GM19035 (cell line): ENCODE data around the gene EHBP1L1.

Experiments used
- ATAC-seq: cut with Tn5 transposase; IDR thresholded peaks from one replicate; pipeline ENCODE4 v1.9.1; 2021; ENCODE audit not compliant: unreplicated experiment

The EHBP1L1 gene

DNA sequence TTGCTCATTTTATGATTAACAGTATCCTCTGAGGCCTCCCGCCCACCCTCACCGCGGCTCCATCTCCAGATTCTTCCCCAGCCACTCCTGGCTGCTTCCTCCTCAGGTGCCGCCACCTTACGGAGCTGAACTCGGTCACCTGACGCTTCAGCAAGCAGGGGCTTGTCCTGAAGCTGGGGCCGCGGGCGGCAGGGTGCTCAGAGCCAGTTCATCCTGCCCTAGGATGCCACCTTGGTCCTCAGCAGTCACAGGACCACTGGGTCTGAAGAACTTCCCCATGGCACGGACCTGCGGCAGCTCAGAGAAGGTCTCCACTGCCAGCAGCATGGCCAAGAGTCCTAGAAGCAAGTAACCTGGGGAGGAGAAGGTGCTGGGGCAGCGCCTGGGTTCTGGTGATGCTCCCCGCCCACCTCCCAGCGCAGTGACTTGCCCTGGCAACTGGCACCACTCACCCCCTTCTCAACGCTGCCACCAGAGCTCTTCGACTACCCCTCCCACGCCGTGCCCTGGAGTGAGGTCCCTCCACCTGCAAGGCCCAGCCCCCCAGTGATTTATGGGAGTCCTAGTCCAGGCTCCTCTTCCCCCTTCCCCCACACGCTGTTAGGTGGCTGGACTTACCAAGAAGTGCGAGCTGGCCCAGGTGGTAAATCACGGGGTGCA is 17.1 kb downstream of the EHBP1L1 start:
- ATAC-seq, result no peak

DNA sequence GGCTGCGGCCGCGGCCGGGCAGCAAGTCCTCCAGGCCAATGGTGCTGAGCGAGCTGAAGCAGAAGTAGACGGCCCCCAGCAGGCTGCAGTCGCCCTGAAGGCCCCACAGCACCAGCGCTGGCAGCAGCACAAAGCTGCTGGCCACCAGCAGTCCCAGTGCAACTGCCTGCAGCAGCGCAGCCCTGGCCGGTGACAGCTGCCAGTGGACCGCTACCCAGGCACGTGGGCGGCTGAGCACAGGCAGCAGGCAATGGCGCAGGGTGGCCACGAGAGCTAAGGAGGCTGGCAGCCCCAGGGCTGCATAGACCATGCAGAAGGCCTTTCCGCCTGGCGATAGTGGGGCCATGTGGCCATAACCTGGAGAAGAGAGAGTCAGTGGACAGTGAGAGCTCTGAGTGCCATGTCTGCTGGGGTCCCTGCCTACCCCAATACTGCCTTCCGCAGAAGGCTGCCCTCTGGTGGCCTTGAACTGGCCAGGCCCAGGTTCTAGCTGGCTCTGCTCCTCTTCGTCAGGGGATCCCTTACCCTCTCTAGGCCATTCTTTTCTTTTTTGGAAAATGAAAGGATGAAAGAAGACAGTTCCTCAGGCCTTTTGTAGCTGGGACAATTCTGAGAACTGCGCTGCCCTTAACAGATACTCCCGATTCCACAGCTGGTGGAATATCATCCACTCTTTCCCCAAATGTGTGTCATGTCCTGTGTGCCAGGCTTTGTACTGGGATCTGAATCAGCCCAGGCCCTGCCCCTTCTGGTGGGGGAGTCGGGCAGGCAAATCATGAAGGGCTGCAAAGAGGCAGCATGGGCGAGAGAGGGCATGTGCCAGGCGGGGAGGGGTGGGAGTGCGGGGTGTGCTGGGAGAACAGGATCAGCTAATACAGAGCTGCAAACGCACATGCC is 17.9 kb downstream of the EHBP1L1 start:
- ATAC-seq, result no peak

DNA sequence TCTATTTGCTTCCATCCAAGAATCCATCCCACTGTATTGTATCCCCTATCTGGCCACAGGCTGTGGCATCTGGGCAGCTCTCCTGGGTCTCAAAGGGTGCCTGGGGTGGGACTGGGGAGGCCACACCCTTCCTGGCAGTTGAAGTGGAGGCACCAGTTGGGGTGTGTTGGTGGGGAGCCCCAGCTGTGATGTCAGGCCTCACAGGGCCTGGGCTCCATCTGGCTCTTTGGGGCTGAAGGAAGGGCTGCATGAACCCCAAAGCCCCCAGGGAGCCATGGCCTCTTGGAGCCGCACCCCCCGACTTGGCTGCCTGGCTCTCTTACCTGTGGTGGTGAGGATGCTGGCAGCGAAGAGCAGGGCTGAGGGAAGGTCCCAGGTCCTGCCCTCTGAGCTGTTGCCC is 19.3 kb downstream of the EHBP1L1 start:
- no peak for ATAC-seq

DNA sequence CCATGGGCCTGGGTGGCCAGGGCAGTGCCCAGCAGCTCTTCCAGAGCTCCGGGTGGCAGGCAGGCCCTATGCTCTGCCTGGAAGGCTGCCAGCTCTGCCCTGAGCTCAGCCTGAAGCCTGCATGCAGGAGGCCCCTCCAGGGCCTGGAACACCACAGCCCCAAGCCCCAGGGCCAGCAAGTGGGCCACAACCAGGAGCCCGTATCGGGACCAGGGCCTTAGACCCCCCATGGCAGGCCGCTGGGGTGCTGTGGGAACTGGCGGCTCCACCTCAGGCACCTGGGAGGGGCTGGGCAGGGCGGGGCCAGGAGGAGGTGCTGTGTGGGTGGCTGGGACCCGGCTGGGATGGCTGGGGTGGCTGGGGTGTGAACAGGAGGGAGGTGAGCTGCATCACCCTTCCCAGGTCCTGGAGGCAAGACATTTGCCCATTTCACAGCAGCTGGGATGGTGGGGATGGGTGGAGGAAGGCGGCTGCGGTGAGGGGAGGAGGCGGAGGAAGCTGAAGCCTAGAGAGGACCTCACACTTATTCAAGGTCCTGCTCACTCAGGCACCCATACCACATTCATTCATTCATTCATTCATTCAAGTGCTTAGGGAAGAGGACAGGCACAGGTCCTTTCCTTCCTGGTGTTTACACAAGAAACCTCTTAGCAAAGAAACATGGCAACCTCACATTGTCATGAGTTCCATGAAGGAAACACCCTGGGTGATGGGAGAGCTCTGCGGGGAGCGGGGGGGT is 19.9 kb downstream of the EHBP1L1 start, which contains the start of gene KCNK7:
TSS of gene KCNK7 (minus strand) at position 258 of the 739 bp plus-strand sequence. CDS start at position 230, 28 bp downstream.
- ATAC-seq, result no peak

DNA sequence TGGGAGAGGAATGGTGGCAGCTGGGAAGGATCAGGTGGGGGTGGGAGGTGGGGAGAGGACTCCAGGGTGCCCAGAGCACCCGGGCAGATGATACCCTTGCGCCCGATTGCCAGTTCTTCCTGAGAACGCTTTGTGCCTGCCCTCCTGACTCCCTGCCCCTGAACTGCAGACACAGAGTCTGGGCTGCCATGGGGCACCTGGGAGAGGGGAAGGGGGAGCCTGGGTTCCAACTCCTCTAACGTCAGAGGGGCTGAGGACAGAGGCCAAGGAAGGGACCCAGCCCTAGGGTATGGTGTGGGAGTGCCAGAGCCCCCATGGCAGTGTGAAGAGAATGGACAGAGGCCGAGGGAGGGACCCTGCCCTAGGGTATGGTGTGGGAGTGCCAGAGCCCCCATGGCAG is 20.7 kb downstream of the EHBP1L1 start:
- no peak for ATAC-seq

DNA sequence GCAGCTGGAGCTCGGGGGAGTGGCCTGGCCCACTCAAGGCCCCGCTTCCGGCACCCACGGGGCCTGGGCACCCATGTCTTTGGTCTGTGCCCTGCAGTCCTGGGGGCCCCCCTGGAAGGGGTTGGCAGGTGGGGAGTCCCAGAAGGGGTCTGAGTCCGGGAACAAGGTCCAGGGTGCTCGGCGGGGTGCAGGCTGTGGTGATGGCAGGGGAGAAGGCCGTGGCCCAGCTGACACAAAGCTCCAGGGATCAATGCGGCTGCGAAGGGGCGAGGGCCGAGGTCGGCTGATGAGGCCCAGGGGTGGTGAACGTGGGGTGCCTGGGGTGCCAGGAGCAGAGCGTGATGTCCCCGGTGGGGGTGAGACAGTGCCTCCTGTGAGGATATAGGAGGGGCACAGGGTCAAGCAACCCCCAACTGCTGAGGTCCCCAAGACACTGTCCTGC is 22.4 kb downstream of the EHBP1L1 start:
- no peak for ATAC-seq

DNA sequence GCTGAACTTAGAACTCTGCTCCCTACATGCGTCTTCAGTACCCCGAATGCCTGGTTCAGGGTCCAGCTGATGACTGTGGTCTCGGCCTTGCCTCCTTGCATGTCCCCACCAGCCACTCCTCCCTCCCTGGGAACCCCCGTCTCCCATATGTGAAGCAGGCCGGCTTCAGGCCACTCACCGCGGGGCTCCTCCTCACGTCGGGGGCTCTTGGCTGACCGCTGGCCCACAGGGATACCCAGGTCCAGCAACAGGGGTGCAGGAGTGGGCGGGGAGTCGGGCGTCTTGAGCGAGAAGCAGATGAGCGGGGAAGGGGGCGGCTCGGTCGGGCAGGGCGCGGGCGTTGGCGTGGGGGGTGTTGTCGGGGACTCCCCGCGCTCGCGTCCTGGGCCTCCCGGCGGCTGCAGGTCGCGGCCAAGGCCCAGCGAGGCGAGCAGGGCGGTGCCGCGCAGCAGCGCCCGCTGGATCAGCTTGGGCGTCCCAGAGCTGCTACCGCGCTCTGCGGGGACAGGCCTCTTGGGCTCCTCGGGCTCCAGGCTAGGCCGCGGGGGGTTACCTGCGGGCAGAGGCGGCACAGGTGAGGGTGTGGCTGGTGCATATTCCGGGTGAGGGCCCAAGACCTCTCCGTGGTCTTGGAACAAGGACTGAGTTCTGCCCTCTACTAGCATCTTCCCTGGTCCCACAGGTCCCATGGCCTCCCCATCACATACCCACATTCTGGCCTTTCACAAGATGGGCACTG is 23.5 kb downstream of the EHBP1L1 start:
- ATAC-seq, result no peak

DNA sequence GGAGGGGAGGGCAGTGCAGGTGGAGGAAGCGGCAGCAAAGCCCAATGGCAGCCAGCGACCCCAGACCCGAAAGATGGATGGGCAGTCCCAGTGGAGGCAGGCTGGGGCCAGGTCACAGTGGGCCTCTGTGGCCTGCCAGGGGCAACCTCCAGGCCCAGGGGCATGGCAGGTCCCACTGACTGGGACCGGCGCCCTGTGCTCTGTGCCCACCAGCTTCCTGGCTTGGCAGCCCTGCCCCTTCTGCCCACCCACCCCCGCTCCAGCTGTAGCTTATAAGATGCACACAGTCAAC is 24.0 kb downstream of the EHBP1L1 start:
- ATAC-seq, result no peak

DNA sequence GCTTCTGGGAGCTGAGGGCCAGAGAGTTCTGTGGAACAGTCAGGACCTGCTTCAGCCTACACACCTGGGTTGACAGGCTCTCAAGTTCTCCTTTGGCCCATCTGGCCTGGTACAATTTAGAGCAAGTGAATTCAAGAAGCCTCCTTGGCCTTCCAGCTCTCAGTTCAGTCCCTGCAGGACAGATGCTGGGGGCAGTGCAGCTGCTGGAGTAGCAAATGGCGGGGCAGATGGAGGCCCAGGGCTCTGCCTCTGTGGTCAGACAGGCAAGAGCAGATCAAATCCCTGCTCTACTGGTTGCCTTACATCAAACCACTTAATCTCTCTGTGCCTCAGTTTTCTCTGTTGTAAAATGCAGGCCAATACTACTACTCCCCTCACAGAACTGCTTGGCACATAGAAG is 28.4 kb downstream of the EHBP1L1 start:
- ATAC-seq, result no peak

DNA sequence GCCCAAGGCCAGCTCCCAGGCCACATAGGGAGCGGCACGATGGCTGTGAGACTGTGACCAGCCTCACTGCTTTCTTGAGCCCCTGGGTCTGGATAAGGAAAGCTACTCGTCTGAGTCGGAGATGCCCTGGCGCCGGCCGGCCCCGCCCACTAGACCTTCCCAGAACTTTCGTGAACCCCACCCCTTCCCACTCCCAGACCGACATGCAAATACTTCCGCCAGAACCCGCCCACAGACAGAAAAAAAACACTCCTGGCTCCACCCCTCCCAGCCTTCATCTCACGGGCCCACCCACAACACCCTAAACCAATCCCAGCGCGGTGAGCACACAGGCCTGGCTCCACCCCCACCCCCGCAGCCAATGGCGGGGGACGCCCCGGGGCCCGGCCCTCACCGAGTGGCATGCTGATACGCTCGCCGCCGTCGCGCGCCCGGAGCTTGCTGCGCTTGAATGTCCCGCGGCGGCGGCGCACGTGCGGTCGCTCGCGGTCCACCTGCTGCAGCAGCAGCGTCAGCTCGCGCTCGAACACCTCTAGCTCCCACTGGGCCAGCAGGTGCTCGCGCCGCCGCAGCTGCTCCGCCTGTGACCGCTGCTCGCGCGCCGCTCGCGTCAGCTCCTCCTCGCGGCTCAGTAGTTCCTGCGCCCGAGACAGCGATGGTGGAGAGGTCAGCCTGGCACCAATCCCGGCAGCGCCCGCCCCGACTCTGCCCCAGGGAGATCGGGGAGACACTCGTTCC is 31.2 kb downstream of the EHBP1L1 start:
- no peak for ATAC-seq

DNA sequence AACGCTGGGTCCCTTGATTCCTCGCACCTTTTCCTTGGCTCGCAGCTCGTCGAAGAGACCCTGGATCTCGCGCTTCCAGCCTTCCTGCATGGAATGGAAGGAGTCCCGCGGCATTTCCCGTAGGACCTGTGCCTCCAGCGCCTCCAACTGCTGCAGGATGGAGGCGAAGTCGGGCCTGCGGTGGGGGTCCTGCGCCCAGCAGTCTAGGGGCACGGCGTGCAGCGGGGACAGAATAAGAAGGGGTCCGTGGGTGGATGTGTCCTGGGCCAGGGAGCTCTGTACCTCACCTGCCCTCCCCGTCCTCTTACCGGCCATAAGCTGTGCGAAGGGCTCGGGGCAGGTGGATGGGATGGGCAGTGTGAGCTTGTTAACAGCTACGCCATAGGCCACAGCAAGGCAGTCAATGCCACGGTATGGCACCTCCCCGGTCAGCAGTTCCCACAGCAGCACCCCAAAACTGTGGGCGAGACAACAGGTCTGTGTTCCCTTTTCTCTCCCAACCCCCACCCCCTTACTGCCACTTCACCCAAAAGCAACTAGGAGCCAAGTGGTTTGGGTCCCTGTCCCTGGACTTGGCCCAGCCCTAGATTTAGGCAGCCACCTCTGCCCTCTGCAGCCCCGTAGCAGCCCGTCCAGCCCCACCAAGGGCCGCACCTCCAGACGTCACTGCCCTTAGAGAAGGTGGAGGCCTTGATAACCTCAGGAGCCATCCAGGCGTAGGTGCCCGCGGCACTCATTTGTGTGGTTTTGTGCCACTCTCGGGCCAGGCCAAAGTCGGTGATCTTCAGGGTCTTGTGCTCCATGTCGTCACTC is 32.0 kb downstream of the EHBP1L1 start:
- ATAC-seq, result no peak

DNA sequence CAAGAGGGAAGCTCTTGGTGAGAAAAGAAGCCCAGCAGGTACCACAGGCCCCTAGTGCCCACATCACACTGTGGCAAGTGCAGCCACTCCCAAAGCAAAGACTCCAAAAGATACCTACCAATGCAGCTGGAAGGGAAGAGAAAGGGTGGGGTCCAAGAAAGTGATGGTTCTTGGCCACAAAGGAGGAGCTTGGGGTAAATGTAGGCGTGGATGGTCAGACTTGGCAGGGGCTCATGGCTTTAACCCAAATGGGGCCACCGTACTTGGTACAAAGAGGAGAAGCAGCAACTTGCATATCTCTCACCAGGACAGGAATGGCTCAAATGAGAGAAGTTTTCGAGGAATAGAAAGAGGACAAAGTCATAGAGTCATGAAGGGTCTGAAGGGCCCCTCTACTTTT is 33.4 kb downstream of the EHBP1L1 start:
- no peak for ATAC-seq

DNA sequence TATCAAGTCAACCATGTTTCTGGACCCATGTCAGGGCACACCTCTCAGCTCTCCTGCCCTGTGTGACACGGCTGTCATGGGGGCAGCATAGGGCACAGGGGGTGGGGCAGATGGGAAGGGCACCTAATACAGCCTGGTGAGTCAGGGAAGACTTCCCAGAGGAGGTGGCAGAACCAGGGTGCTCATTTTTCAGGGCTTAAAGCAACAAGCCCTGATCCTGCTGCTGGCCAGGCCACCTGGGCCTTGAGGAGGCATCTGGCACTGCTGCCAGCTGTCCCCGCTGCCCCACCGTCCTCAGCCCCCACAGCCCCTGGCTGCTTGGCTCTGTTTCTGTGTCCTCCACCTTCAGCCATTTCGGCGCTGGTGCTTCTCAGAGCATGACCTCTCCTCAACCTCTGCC is 33.8 kb downstream of the EHBP1L1 start:
- no peak for ATAC-seq

DNA sequence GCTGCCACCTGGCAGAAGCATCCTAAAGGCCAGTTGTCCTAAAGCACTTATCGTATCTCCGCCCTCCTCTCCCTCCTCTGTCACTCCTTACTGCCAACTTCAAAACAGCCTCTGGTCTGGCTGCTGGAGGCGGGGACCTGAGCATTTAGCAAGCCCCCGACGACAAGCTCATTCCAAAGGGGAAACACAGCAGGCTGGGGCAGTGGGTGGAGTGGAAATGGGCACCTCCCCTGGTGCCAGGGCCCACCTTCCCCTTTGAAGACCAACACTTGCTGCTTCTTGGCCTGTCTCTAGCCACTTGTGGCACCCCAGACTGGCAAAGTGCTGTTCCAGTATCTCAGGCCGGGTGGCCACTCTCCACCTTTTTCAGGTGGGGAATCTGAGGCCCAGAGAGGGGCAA is 34.6 kb downstream of the EHBP1L1 start:
- ATAC-seq, result no peak

DNA sequence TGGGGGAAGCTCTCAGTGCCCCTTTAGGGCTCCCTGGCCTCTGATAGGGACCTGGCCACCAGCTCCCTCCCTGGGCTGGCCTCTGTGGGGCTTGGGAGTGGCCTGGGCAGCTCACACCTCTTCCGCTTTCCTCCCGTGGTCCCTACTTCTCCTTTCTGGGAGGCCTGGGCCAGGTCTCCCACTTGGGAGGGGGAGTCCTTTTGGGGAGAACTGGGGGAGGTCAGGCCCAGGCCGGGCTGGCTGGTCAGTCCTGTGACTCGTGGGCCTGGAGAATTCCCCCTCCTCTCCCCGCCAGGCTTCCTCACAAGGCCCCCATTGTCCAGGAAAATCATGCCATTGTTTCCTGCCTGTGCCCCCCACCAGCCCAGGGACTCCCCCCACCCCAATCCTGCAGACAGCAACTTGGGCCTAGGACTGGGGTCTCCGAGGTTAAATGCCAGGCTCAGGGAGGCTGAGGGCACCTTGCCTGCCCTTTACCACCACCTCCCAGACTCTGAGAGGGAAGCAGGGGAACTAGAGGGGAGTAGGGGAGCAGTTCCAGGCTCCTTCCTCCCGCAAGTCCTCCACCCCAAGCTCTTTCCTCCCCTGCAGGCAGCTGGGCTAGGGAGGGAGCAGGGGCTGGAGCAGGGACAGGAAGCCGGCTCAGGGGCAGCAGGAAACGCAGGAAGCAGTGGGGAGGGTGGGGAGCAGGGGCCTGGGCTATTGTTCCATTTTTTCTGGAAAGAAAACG is 35.3 kb downstream of the EHBP1L1 start:
- no peak for ATAC-seq

DNA sequence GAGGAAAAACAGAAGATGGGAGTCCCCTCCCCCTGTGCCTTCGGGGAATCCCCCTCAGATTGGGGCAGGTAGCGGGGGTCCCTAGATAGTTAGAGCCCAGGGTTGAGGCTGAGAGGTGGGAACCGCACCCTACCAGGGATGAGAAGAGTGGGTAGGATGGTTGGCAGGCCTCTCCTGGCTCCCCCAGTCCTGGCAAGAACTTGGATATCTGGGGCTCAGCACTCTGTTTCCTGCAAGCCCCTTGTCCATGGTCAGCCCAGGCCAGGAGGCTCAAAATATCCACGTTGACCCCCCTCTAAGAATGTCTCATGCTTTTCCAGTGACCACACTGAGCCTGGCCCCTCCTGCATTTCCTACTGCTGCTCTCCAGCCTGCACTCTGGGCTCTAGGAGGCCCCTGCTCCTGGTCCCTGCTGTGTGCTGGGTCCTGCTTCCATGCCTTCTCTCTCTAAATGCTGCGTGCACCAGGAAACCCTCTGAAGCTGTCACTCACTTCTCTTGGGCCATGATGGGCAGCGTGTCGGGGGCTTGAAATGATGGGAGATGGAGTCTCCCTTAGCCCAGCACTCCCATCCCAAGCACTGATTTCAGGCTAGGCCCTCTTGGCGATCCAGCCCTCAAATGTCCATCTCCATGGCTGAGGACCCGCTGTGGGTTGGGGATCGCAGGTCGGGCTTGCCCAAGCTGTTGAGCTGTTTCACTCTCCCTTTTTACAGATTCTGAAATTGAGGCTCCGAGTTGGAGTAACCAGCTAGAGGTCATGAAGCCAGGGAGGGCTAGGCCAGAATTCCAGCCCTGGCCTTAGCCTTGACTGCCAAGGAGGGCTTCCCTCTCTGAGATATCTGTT is 36.1 kb downstream of the EHBP1L1 start:
- ATAC-seq, result no peak

DNA sequence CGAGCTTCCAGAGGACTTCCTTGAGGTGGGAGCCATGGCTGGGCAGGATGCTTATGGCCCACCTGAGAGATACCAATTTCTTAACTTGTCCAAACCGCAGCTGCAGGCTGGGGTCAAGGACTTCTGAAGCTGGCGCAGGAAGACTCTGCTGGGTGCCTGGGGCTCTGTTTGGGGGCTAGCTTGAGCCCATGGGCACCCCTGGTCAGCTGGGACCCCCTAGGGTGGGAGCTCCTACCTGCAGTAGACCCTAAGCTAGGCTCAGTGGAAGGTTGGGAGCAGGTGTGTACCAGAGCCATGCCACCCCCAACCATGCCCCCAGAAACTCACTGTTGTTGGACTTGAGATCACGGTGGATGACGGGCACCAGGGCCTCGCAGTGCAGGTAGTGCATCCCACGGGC is 36.8 kb downstream of the EHBP1L1 start:
- no peak for ATAC-seq
